Measurements from ENCODE around the gene TMEM218.

TMEM218 gene

GRCh38 chr11:125068368-125068767, 43.1 kb downstream of the TMEM218 start:
- Histone ChIP-seq H3K79me2 (ENCODE audit: insufficient read depth, low read length) (no peaks in the 10 kb centered on the region), H3K4me1 (ENCODE audit: insufficient read depth, low read length, poor library complexity, severe bottlenecking) (peaks cover 29% of the 10 kb centered on the region), H3K27me3 (ENCODE audit: insufficient read depth, low read length, poor library complexity, severe bottlenecking) (no peaks in the 10 kb centered on the region), H3K4me3 (ENCODE audit: low read length, poor library complexity, severe bottlenecking) (no peak overlapping the region), H2AFZ (ENCODE audit: low read length) (no peak overlapping the region), H4K20me1 (ENCODE audit: insufficient read depth, low read length, poor library complexity, severe bottlenecking) (no peaks in the 10 kb centered on the region), H3K9me3 (ENCODE audit: insufficient read depth, low read depth, low read length) (no peaks in the 10 kb centered on the region), H3K9ac (ENCODE audit: low read depth, low read length, poor library complexity, severe bottlenecking) (no peak overlapping the region), H3F3A (ENCODE audit: low read depth) (no peaks in the 10 kb centered on the region), H3K9me2 (replicated peaks; ENCODE audit: low read depth, low read length) (no peaks in the 10 kb centered on the region), H3K36me3 (ENCODE audit: insufficient read depth, low read length) (no peaks in the 10 kb centered on the region), H3K4me2 (ENCODE audit: low read depth, low read length, poor library complexity, severe bottlenecking) (no peak overlapping the region)
- TF ChIP-seq EZH2phosphoT487 (IDR thresholded peaks at IDR 0.05; ENCODE audit: borderline replicate concordance) (no peak), CTCF (conservative IDR thresholded peaks at IDR 0.05; ENCODE audit: low read length) (no peak)

GRCh38 chr11:125064070-125064469, 47.4 kb downstream of the TMEM218 start:
- H4K20me1 ChIP-seq (ENCODE audit: insufficient read depth, low read length, poor library complexity, severe bottlenecking) = no peaks in the 10 kb centered on the region
- no peaks in the 10 kb centered on the region for H3K27me3 ChIP-seq (ENCODE audit: insufficient read depth, low read length, poor library complexity, severe bottlenecking)
- no peak overlapping the region for H2AFZ ChIP-seq (ENCODE audit: low read length)
- no peaks in the 10 kb centered on the region for H3F3A ChIP-seq (ENCODE audit: low read depth)
- TF ChIP-seq CTCF (conservative IDR thresholded peaks at IDR 0.05; ENCODE audit: low read length) (no peak), EZH2phosphoT487 (IDR thresholded peaks at IDR 0.05; ENCODE audit: borderline replicate concordance) (no peak)
- no peaks in the 10 kb centered on the region for H3K36me3 ChIP-seq (ENCODE audit: insufficient read depth, low read length)
- no peaks in the 10 kb centered on the region for H3K9me3 ChIP-seq (ENCODE audit: insufficient read depth, low read depth, low read length)
- peaks cover under 1% of the 10 kb centered on the region for H3K4me1 ChIP-seq (ENCODE audit: insufficient read depth, low read length, poor library complexity, severe bottlenecking)
- H3K9me2 ChIP-seq (replicated peaks; ENCODE audit: low read depth, low read length) = no peaks in the 10 kb centered on the region
- no peak overlapping the region for H3K4me3 ChIP-seq (ENCODE audit: low read length, poor library complexity, severe bottlenecking)
- no peaks in the 10 kb centered on the region for H3K79me2 ChIP-seq (ENCODE audit: insufficient read depth, low read length)
- H3K9ac ChIP-seq (ENCODE audit: low read depth, low read length, poor library complexity, severe bottlenecking) = no peak overlapping the region
- H3K4me2 ChIP-seq (ENCODE audit: low read depth, low read length, poor library complexity, severe bottlenecking) = no peak overlapping the region

- H3K9ac ChIP-seq (ENCODE audit: low read depth, low read length, poor library complexity, severe bottlenecking) = no peak overlapping the region
Observed at GRCh38 chr11:125063429-125064043, 47.9 kb downstream of the TMEM218 start.

More at GRCh38 chr11:125063429-125064043, 47.9 kb downstream of the TMEM218 start:
- H3K4me1 ChIP-seq (ENCODE audit: insufficient read depth, low read length, poor library complexity, severe bottlenecking) = no peaks in the 10 kb centered on the region
- no peaks in the 10 kb centered on the region for H3K27me3 ChIP-seq (ENCODE audit: insufficient read depth, low read length, poor library complexity, severe bottlenecking)
- H3K79me2 ChIP-seq (ENCODE audit: insufficient read depth, low read length) = no peaks in the 10 kb centered on the region
- TF ChIP-seq CTCF (conservative IDR thresholded peaks at IDR 0.05; ENCODE audit: low read length) (no peak), EZH2phosphoT487 (IDR thresholded peaks at IDR 0.05; ENCODE audit: borderline replicate concordance) (no peak)
- H3K4me2 ChIP-seq (ENCODE audit: low read depth, low read length, poor library complexity, severe bottlenecking) = no peak overlapping the region
- no peaks in the 10 kb centered on the region for H3F3A ChIP-seq (ENCODE audit: low read depth)
- H2AFZ ChIP-seq (ENCODE audit: low read length) = no peak overlapping the region
- H3K9me3 ChIP-seq (ENCODE audit: insufficient read depth, low read depth, low read length) = no peaks in the 10 kb centered on the region
- H3K4me3 ChIP-seq (ENCODE audit: low read length, poor library complexity, severe bottlenecking) = no peak overlapping the region
- H3K9me2 ChIP-seq (replicated peaks; ENCODE audit: low read depth, low read length) = no peaks in the 10 kb centered on the region
- H4K20me1 ChIP-seq (ENCODE audit: insufficient read depth, low read length, poor library complexity, severe bottlenecking) = no peaks in the 10 kb centered on the region
- H3K36me3 ChIP-seq (ENCODE audit: insufficient read depth, low read length) = no peaks in the 10 kb centered on the region

Data from Loucy (cell line).